Measurements from ENCODE around the gene ANP32A. TPM values are rescaled to one million over a fixed set of nuclear protein-coding genes. Genes with fewer than 3 reads are reported as not detected.

The ANP32A gene
- total RNA-seq, 4 donors from 2014 or later, result 38.2 to 90.8 (median 40.1) TPM

DNA sequence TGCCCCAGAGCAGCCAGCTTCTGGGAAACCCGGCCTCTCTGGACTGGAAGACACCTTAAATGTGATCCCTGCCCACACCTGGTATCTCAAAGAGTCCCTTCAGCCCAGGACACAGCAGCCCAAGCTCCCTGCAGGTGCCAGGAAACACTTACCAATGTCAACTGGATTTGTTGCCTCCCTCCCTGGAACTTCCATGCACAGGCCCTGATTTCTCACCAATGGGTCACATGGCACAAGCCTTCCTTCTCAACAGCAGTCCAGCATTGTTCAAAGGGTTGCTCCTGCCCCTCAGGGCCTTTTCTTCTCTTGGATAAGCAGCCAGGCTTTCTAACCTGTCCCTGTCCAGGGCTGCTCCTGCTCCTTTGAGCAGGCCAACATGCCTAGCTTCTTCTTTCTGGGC is 31.6 kb downstream of the ANP32A start:
- DNase-seq, result no peak
- peaks cover 0 to 26% (median 0%) of the 10 kb centered on the region in 3 donors for H3K36me3 ChIP-seq

DNA sequence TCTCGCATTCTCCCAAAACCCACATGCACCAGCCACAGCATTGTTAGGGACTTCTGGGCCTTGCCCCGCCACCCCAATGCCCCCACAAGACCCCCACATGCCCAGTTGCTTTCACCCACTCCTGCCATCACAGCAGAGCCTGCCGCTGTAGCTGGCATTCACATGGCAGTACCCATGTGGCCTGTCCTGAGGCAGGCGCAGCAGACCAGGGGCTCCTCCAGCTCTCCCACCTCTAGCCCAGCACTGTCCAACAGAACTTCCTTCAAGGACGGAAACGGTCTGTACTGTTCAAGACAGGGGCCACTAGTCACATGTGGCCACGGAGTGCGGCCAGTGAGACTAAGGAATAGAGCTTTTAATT is 32.5 kb downstream of the ANP32A start:
- Histone ChIP-seq H3K9me3 (no peaks in the 10 kb centered on the region), H3K4me1 (peaks cover 0 to 48% (median 10%) of the 10 kb centered on the region in 4 donors), H3K4me3 (no peak overlapping the region), H3K27ac (no peak overlapping the region), H3K36me3 (peaks cover 0 to 32% (median 0%) of the 10 kb centered on the region in 3 donors), H3K27me3 (no peaks in the 10 kb centered on the region)
- no peak for DNase-seq
- TF ChIP-seq, protein P1, sequence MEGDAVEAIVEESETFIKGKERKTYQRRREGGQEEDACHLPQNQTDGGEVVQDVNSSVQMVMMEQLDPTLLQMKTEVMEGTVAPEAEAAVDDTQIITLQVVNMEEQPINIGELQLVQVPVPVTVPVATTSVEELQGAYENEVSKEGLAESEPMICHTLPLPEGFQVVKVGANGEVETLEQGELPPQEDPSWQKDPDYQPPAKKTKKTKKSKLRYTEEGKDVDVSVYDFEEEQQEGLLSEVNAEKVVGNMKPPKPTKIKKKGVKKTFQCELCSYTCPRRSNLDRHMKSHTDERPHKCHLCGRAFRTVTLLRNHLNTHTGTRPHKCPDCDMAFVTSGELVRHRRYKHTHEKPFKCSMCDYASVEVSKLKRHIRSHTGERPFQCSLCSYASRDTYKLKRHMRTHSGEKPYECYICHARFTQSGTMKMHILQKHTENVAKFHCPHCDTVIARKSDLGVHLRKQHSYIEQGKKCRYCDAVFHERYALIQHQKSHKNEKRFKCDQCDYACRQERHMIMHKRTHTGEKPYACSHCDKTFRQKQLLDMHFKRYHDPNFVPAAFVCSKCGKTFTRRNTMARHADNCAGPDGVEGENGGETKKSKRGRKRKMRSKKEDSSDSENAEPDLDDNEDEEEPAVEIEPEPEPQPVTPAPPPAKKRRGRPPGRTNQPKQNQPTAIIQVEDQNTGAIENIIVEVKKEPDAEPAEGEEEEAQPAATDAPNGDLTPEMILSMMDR (IDR thresholded peaks at IDR 0.05), result no peak
- no peak for TF ChIP-seq POLR2A (IDR thresholded peaks at IDR 0.05)

More for the DNA sequence above, 31.6 kb downstream of the ANP32A start:
- no peaks in the 10 kb centered on the region for H3K9me3 ChIP-seq
- no peak overlapping the region for H3K4me3 ChIP-seq
- no peak overlapping the region for H3K27ac ChIP-seq
- TF ChIP-seq, protein P1 (IDR thresholded peaks at IDR 0.05), result no peak
- no peak for TF ChIP-seq POLR2A (IDR thresholded peaks at IDR 0.05)
- no peaks in the 10 kb centered on the region for H3K27me3 ChIP-seq
- H3K4me1 ChIP-seq, result peaks cover 0 to 56% (median 10%) of the 10 kb centered on the region in 4 donors

DNA sequence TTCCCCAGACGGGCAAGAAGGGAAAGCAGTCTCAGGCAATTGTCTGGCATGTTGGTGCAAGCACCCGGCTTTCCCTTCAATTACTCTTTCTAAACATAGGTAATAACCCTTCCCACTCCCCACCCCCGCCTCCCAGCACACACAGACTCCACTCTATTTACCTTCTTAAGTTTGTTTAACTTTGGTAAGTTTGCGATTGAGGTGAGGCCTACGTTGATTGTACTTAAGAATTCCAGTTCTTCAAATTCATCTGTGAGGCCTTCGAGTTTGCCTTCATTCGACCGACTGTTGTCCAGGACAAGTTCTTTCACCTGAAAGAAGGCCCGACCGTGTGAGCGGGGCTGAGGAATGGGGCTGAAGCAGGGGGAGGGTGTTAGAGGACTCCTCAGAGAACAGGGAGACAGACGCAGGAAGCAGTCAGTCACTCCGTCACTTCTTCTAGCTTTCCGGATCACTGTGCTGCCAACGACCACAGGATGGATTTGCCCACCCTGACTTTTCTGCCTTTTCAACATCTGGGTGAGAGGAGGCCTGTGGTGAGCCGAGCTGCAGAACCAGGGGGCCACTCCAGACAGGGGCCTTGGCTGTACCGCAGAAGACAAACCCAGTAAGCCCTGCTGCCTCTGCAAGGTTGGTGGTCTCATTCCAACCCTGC is 33.0 kb downstream of the ANP32A start:
- H3K4me1 ChIP-seq, result peaks cover 0 to 44% (median 6%) of the 10 kb centered on the region in 4 donors
- peaks cover 0 to 37% (median 0%) of the 10 kb centered on the region in 3 donors for H3K36me3 ChIP-seq
- no peak for DNase-seq

DNA sequence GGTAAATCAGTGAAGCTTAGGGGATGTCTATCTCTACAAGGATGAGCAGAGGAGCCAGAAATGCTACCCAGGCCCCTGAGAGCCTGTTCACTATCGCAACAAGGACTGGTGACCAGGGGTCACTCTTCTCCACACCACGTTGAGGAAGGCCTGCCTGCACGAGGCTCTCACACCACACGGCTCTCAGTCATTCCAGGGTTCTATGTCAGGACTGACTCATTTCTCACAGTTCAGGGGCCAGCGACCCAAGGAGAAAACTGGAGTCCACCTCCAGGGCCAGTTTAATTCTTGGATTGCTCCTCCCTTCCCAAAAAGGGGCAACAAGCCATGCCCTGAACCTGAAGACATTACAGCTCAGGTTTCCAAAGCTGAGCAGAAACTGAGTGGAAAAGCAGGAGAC is 33.9 kb downstream of the ANP32A start:
- no peak for DNase-seq
- no peak overlapping the region for H3K27ac ChIP-seq
- TF ChIP-seq, protein P1 (IDR thresholded peaks at IDR 0.05), result no peak
- TF ChIP-seq POLR2A (IDR thresholded peaks at IDR 0.05), result no peak
- H3K27me3 ChIP-seq, result no peaks in the 10 kb centered on the region
- peaks cover 0 to 47% (median 0%) of the 10 kb centered on the region in 3 donors for H3K36me3 ChIP-seq
- H3K4me1 ChIP-seq, result peaks cover 0 to 36% (median 4%) of the 10 kb centered on the region in 4 donors
- no peak overlapping the region for H3K4me3 ChIP-seq
- no peaks in the 10 kb centered on the region for H3K9me3 ChIP-seq

More for the DNA sequence above, 33.0 kb downstream of the ANP32A start:
- Histone ChIP-seq H3K4me3 (no peak overlapping the region), H3K27ac (no peak overlapping the region), H3K27me3 (no peaks in the 10 kb centered on the region), H3K9me3 (no peaks in the 10 kb centered on the region)
- TF ChIP-seq POLR2A (IDR thresholded peaks at IDR 0.05), result no peak
- TF ChIP-seq, protein P1 (IDR thresholded peaks at IDR 0.05), result no peak

DNA sequence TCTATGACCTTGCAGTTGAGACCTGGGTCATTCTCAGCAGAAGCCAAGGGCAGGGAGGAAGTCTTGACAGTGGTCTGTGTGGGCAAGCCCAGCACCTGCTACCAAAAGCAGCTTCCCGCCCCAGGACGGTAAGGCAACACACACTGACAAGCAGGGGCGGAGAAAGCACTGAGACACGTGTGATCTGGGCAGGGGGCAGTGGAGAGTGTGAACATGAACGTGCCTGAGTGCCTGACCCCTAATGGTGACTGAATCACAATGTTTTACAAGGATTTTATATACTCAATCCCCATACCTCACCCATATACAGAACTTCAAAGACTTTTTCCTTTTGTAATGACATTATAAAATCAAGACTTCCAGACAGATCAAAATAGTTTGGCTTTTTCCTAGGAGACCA is 35.2 kb downstream of the ANP32A start:
- Histone ChIP-seq H3K9me3 (no peaks in the 10 kb centered on the region), H3K27me3 (no peaks in the 10 kb centered on the region), H3K4me1 (peaks cover 0 to 26% (median 3%) of the 10 kb centered on the region in 4 donors), H3K4me3 (no peak overlapping the region), H3K27ac (no peak overlapping the region), H3K36me3 (peaks cover 0 to 57% (median 0%) of the 10 kb centered on the region in 3 donors)
- TF ChIP-seq, protein P1 (IDR thresholded peaks at IDR 0.05), result no peak
- no peak for TF ChIP-seq POLR2A (IDR thresholded peaks at IDR 0.05)
- no peak for DNase-seq
